Right renal cortex interstitium (tissue), 3 donors: Measurements from ENCODE around the gene FUNDC2. TPM values are rescaled to one million over a fixed set of nuclear protein-coding genes. Genes with fewer than 3 reads are reported as not detected.

Experiments
- DNase-seq, 3 donors: peaks; one replicate each; pipeline ENCODE4 v3.0.0-alpha.2; 2013; ENCODE audit warnings: low read depth in 3 of 3, low spot score in 2 of 3
- polyA plus RNA-seq, 3 donors: library from polyadenylated mRNA; unstranded; fragments of 120-200 nt; gene quantifications; one replicate each; pipeline ENCODE4 v1.2.1, GENCODE V29; 2013; ENCODE audit not compliant: insufficient read length in 3 of 3

FUNDC2 gene
- polyA plus RNA-seq, 3 donors: 135 to 146 (median 137) TPM

DNA sequence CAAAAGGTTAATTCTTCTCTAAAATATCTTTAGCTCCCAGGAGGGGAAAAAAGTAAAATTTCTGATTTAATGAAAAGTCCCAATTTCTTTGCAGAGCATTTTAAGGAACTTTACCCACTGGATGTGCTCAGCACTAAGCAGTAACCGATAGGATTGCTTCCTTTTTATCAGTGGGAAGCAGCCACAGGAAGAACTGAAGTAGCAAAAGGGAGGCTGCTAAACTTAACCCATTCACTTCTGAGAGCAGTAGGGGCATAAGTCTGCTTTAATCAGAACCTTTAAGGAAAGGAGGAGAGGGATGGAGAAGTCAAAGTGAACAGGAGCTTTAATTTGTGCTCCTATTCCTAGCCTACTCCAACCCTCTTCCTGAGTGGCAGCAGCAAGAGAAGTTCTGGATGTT is 4.1 kb upstream of the FUNDC2 start, which contains the start of gene F8:
Gene F8, minus strand, starts transcription at position 139 of the 400 bp plus-strand sequence. CDS start 171 bp downstream, outside the sequence.
- DNase-seq: no peak

DNA sequence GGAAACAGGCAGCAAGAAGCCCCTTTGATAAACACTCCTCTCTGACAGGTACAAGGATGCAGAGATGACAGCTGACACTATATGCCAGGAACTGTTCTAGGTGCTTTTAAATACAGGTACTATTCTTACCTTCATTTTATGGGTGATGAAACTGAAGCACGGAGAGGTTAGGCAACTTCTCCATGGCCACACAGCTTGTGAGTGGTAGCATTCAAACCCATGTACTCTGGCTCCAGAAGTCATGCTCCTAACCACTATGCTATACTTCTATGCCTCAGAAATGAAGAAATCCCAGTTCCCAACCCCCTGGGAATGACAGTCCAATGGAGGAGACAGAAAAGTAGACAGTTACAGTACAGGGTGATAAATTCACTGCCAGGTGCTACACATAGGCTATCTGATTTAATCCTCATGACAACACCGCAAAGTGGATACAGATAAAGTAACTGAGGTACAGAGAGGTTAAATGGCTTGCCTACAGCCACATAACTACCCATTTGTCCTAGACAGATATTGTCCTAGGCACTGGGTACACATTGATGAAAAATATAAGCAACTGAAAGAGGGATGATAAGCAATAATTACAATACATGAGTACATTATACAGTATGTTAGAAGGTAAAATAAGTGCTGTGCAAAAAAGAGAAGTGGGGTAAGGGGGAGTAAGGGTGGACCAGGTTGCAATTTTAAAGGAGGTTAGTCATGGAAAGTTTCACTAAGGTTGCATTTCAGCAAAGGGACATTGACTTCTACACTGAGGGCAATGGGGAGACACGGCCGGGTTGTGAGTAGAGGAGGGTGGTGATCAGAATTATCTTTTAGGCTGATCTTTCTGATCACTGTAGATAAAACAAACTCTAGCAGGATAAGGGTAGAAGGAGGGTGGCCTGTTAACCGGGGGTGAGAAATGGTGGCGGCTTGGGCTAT is 2.5 kb upstream of the FUNDC2 start:
- DNase-seq: no peak

DNA sequence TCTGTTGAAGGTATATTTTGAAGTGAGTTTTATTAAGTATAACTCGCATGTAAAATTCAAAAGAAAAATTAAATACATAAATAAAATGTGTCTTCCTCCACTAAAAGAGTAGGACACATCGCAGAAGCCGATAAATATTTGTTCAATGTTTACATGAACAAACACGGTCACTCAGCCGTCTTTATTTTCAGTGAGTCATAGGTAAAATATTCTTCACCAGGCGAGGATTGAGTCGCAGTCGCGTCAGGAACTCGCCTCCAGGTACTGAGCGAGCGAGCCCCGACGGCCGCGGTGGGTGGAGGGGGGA is 271 bp upstream of the FUNDC2 start:
- no peak for DNase-seq

DNA sequence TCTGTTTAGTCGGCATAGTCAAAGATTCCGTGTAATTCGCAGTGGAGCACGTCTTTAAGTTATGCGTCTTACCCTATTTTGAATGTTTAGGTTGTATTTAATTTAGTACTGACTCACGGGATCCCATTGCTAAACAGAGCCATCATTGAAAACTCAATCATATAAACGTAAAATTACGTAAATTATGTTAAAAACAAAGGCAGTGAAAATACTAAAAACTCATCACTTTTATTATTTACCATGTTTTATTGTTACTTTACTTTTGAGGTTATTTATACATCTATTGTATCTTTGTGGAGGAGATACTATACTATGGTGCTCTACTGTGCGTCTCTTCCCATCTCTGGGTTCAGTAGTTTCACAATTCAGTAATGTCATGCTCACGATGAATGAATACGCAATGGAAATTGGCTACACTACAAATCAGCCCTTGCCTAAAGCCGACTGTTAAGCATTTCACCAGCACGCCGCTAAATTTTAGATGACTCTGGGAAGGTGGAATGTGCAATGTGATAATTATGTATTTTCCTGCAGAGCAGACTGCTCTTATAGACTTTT is 944 bp downstream of the FUNDC2 start:
- DNase-seq: peak in 1 of 3 donors; percentile 8

DNA sequence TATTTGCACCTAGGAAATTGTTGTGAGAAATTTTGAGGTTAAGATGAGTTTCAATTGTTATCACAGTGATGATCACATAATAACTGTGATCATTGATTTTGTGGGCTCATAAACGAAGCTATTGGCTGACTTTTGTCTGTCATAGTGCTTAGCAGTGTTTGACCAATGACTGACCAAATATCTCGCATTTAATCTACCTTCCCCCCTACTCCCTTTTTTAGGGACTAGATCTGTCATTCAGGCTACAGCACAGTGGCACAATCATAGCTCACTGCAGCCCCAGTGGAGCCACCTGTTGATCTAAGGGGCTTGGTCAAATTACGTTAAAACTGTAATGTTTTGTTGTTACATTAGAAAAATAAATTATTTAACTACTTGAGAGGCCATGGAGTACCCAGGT is 1.5 kb downstream of the FUNDC2 start:
- no peak for DNase-seq

DNA sequence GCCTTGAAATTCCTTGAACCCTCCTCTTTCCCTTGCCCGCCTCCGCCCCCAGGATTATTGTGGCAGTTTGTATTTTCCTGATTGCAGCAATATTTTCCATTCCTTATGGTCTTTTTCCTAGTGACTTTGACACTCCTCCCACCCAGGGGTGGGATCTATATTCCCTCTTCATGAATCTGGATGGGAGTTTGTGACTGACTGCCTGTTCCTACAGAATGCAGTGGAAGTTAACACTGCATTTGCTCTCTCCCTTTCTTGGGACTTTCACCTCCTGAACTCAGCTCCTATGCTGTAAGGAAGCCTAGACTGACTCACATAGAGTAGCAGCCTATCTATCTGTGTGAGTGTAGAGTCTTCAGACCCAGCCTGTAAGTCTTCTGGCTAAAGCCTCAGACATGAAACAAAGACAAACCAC is 2.2 kb downstream of the FUNDC2 start:
- DNase-seq: no peak

DNA sequence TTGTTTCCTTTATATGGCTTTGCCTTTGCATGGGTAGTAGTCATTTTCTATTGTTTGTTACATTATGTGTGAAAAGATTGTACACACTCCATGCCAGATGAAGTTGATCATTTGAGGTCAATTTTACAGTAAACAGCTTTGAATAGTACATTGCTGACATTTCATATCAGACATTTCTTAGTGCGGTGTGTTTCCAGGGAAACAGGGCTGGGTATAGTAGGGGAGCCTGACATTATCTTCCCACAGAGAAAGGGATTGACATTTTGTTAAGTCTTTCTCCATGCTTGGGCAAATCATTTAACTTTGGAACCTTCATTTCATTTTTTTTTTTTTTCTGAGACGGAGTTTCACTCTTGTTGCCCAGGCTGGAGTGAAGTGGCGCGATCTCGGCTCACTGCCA is 5.0 kb downstream of the FUNDC2 start:
- DNase-seq: no peak

DNA sequence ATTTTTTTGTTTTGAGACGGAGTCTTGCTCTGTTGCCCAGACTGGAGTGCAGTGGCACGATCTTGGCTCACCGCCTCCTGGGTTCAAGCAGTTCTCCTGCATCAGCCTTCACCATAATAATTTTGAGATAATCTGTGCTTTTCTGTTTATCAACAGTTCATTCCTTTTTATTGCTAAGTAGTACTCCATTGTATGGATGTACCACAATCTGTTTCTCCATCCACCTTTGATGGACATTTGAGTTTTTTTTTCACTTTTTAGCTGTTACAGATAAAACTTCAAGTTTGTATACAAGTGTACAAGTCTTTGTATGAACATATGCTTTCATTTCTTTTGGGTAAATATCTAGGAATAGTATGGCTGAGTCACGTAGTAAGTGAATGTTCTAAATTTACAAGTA is 9.0 kb downstream of the FUNDC2 start:
- DNase-seq: no peak

DNA sequence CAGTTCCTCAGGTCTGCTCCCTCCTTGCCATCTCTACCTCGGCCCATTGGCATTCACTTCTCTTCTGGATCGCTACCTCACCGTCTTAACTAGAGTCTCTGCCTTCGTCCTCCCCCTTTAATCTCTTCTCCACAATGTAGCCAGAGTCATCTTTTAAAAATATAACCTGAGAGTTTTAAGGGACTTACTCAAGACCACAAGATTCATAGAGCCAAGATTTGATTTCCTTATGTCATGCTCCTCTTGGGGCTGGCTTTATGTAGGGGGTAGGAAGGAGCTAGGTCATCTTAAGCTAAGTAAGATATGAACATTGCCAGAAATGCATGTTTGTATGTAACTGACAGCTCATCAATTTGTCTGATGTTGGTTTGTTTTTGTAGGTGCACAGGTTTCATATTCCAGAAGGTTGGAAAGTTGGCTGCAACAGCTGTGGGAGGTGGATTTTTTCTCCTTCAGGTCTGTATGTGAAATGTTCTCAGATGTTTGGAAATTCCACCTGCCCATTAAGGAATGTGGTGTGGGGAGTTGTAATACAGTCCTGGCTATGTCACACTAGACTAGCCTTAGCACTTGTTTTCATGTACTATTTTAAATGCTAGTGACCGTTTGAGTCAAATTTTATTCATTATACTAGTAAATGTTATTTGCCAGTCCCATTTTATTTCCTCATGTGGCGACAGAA is 19.6 kb downstream of the FUNDC2 start:
- DNase-seq: no peak

DNA sequence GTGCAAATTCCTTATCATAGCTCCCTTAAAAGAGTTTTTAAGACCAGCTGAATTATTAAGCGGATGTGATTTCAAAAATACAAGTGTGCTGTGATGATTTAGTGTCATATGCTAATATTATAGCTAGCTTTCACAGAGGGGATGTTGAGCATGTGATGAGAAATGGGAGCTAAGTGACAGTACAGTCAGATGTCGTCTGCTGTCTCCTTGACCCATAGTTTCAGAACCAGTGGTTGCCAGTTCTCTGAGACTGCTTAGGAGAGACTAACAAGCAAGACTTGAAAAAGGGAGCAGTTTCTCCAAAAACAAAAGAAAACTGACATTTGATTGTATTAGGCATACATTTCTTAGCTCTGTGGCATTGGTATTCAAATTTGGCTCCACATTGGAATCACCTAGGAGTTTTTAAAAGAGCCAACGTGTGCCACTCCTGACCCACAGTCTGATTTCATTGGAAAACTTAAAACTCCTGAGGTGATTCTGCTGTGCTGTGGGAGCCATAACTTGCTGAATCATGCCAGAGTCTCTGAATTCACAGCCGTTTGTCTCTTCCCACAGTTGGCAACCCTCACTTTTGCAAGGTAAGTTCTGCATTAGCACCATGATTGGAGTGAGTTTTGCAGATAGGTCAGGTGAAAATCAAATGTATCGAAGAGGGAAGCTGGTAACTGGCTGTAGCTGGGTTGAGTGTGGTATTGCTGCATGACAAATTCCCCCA is 20.3 kb downstream of the FUNDC2 start:
- no peak for DNase-seq

DNA sequence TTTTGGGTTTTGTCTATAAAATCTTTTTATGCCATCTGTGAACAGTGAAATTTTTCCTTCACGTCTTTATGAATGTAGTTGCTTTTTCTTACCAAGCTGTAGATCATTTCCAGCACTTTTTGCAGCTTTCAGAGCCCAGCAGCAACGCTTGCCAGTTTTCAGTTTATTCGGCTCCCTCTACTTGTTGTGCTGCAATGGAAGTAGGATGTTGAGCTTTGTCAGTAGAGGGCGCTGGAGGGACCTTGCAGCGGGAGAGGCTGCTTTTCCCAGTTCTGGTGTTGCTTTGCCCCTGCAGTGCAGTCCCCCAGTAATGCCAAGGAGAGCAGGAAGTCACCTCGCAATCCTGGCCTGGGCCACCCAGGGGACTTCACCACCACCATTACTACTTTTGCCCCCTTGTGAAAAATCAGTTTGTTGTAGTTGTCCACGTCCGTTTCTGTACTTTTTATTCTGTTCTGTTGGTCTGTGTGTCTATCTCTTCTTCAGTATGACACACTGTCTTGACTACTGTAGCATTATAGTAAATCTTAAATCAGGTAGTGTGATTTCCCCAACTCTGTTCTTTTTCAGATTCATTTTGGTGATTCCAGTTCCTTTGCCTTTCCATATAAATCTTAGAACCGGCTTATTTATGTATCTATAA is 22.5 kb downstream of the FUNDC2 start:
- no peak for DNase-seq

DNA sequence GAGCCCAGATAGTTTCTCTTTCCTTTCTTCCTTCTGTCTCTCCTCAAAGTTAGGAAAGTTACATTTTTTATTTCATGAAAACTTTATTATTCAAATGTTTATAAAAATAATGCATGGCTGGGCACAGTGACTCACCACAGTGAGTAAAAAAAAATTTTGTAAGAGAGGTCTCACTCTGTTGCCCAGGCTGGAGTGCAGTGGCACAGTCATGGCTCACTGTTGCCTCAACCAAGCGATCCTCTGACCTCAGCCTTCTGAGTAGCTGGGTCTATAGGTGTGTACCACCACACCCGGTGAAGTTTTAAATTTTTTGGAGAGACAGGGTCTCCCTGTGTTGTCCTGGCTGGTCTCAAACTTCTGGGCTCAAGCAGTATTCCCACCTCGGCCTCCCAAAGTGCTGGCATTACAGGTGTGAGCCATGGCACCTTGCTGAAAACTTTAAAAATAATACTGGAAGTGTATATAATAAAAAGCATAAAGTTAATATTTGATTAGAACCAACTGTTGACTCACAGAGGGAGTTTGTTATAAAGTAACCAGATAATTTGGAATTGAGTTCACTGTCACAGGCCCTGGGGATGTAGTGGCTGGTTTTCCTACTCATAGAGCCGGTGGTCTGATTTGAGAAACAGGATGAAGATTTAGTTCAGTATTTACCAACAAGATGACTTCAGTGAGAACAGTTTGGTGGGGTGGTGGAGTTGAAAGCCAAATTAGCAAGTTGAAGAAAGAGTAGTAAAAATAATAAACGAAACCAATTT is 26.3 kb downstream of the FUNDC2 start:
- no peak for DNase-seq

DNA sequence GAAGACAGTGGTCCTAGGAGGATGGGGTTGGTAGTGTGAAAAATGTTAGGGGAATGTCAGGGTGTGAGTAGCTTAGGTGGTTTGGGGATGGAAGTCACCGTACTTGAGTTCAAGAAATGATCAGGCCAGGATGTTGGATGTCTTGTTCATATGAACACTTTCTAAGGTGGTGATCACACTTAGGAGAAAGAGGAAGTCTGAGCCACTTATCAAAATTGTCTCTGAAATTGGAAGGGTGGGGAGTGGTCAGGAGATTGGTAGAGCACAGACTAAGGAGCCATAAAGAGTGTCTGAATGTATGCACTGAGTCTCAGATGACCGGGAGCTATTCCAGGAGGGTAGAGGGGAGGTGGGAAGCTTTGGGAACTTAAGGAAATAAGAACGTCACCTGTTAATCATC is 27.0 kb downstream of the FUNDC2 start:
- DNase-seq: no peak

DNA sequence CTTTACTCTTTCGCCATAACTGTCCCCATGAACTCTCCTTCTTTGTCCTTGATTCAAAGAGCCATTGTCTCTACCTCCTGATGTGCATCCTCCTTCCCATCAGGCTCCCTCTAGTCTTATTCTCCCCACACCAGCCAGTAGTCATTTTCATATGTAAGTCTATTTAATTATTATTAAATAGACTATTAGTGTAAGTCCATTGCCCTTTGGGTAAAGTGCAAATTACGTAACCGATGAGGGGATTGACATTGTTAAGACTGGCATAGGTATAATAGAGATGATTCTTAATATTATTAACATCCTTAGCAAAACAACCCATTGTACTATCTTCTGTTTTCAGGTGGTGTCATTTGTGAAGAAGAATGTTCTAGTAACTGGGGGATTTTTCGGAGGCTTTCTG is 27.6 kb downstream of the FUNDC2 start:
- DNase-seq: no peak

DNA sequence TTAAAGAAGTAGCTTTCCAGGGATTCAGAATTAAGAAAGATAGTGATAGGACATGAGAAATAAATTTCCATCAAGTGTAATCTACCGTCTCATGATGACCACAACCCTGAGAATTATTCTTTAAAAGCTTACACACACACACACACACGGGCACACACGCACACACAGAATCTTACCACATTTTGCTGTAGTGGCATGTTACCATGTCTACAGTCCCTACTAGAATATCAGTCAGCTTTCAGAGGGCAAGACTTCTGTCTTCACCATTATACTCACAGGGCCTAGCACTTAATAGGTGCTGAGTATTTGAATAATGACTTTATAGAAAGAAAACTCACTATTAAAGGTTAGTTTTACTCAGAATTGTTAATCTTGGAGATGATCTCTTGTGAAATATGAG is 28.9 kb downstream of the FUNDC2 start:
- DNase-seq: no peak

DNA sequence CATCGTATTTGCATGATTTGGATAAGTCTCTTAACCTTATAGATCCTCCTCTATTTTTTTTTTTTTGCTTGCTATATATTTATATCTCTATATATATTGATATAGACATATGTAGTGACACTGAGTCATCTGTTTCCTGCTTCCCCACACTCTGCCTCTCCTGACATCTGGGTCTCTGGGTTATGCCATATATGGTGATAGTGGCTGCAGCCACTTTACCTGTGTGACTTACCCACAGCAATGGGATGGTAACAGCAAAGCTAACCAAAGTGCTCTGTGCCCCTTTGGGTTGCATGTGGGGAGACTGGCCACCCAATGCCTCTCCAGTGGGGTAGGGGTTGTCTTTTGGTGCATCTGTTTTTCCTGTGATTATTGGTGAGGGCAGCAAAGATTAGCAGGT is 29.8 kb downstream of the FUNDC2 start:
- DNase-seq: no peak

DNA sequence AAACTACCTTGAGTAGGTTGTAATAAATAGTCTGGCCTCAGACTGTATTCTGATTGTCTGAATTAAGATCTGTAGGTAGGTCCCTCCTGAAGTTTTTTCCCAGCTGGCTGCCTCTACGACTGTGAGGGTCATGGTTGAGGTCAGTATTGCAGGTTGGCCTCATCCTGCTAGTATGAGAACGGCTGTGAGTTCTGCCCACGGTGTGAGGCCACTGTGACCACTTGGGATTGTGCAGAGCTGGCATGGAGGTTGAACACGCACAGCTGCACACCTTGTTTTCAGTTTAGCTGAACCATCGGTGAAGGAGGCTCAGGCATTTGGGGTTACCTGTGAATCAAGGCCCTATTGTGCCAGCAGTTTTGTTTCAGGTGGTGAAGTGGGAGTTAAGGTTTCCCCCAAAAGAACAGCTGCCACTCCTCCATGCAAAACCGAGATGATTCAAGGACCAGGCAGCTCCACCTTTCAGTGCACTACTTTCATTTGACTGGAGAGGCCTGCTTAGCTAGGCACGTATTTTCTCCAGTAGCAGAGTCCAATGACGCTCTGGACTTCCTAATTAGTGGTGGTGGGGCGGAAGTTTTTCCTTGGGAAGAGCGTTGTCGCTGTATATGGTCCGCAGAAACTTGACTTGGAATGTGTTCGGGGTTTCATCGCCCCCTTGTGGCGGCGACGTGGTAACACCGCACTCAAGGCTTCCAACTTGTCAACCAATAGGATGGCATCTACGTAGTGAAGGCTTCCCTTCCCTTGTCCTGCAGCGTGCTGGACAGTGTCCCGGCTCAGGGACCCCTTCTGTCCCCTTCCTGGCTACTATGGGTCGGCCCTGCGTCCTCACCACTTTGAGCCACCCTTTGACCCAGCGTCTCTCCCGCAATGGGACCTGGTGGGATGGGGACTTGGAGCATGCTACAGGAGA is 30.5 kb downstream of the FUNDC2 start:
- peak in 2 of 3 donors; percentile 58 to 62 for DNase-seq

DNA sequence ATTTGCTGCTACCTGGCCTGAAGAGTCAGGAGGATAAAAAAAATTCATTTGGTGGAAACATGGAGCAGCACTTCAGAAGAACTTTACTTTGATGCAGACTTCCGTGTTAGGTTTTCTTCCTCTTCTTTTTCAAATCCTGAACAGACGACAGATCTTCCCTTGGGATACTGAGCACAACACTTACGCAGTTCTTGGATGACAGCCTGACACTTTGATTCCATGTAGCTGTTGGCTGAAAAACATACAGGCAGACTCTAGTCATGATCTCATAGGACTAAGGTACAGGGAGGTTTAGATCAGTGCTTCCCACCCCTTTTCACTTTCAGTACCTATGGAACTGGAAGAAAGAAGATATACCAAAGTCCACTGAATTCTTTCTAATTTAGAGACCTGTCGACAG is 35.1 kb downstream of the FUNDC2 start:
- no peak for DNase-seq
